ENCODE data around the gene PC. TPM values are rescaled to one million over a fixed set of nuclear protein-coding genes. Genes with fewer than 3 reads are reported as not detected.

PC gene
- total RNA-seq, 1 experiment from 2014 or later, result 22.5 TPM

- no peak for TF ChIP-seq CTCF (IDR thresholded peaks at IDR 0.05; ENCODE audit: insufficient read depth in 1 of 2, low read depth in 1 of 2, low read length in 1 of 2, severe bottlenecking in 1 of 2, unreplicated experiment in 1 of 2)
- intact Hi-C loops (cut with micrococcal nuclease; ENCODE audit: unreplicated experiment), result loop anchor here (1.0 to 5.0 kb wide), 3 partner anchors 110 to 283 kb away; partner anchors contain the start of gene RCE1
- H3K4me1 ChIP-seq, result 0 out of 2 replicates have a peak, but pooled peaks cover 3% of the 10 kb centered on the region
Observed at GRCh38 chr11:66976925-66977324, 18.7 kb upstream of the PC start.

GRCh38 chr11:66976028-66976467 is 17.9 kb upstream of the PC start:
- Histone ChIP-seq H3K9me3 (peaks cover 21% of the 10 kb centered on the region), H3K36me3 (ENCODE audit: control insufficient read depth, insufficient read depth, low read length) (no peaks in the 10 kb centered on the region), H3K27me3 (replicated peaks; ENCODE audit: control insufficient read depth, insufficient read depth, low read length) (no peaks in the 10 kb centered on the region), H3K4me3 (ENCODE audit: low read depth, low read length) (no peak overlapping the region), H3K4me1 (peaks cover 8% of the 10 kb centered on the region)
- Mint-ChIP-seq H3K27ac (ENCODE audit: unreplicated experiment) (no peak overlapping the region), H3K27me3 (ENCODE audit: insufficient read depth, unreplicated experiment) (no peaks in the 10 kb centered on the region), H3K36me3 (ENCODE audit: insufficient read depth, unreplicated experiment) (no peaks in the 10 kb centered on the region), H3K4me1 (ENCODE audit: low read depth, unreplicated experiment) (no peaks in the 10 kb centered on the region), H3K4me3 (ENCODE audit: unreplicated experiment) (no peak overlapping the region), H3K9me3 (ENCODE audit: unreplicated experiment) (peaks cover 10% of the 10 kb centered on the region)
- ChIA-PET POLR2A (interaction anchor here (1.1 kb wide), 1 partner anchor 17 kb away, joined by 3 read pairs; no protein-coding TSS in a partner anchor), CTCF (interaction anchor here (1.0 to 1.3 kb wide), 6 partner anchors 13 to 134 kb away, joined by 3 to 5 read pairs (median 4); no protein-coding TSS in a partner anchor)
- no TSS peak for BruUV-seq (replicated peaks)
- DNase-seq, result peak; percentile 70 to 84
- peak; percentile 93 to 95 for TF ChIP-seq CTCF (IDR thresholded peaks at IDR 0.05; ENCODE audit: insufficient read depth in 1 of 2, low read depth in 1 of 2, low read length in 1 of 2, severe bottlenecking in 1 of 2, unreplicated experiment in 1 of 2)
- intact Hi-C loops (cut with micrococcal nuclease; ENCODE audit: unreplicated experiment), result loop anchor here (1.0 to 5.0 kb wide), 3 partner anchors 109 to 282 kb away; partner anchors contain the start of gene RCE1

More at GRCh38 chr11:66976925-66977324, 18.7 kb upstream of the PC start:
- ChIA-PET CTCF (interaction anchor here (0.7 to 0.9 kb wide), 2 partner anchors 11 to 45 kb away, joined by 3 read pairs; no protein-coding TSS in a partner anchor), POLR2A (interaction anchor here (0.5 kb wide), 1 partner anchor 16 kb away, joined by 4 read pairs; no protein-coding TSS in a partner anchor)
- Mint-ChIP-seq H3K9me3 (ENCODE audit: unreplicated experiment) (peaks cover 10% of the 10 kb centered on the region), H3K4me1 (ENCODE audit: low read depth, unreplicated experiment) (no peaks in the 10 kb centered on the region), H3K36me3 (ENCODE audit: insufficient read depth, unreplicated experiment) (no peaks in the 10 kb centered on the region), H3K27ac (ENCODE audit: unreplicated experiment) (no peak overlapping the region), H3K27me3 (ENCODE audit: insufficient read depth, unreplicated experiment) (no peaks in the 10 kb centered on the region), H3K4me3 (ENCODE audit: unreplicated experiment) (no peak overlapping the region)
- Histone ChIP-seq H3K36me3 (ENCODE audit: control insufficient read depth, insufficient read depth, low read length) (no peaks in the 10 kb centered on the region), H3K9me3 (peaks cover 21% of the 10 kb centered on the region), H3K27me3 (replicated peaks; ENCODE audit: control insufficient read depth, insufficient read depth, low read length) (no peaks in the 10 kb centered on the region), H3K4me3 (ENCODE audit: low read depth, low read length) (no peak overlapping the region)
- BruUV-seq (replicated peaks), result no TSS peak
- DNase-seq, result no peak

GRCh38 chr11:66975405-66976027 is 17.3 kb upstream of the PC start:
- H3K9me3 Mint-ChIP-seq (ENCODE audit: unreplicated experiment), result peaks cover 10% of the 10 kb centered on the region
- H3K36me3 Mint-ChIP-seq (ENCODE audit: insufficient read depth, unreplicated experiment), result no peaks in the 10 kb centered on the region
- no peak overlapping the region for H3K4me3 Mint-ChIP-seq (ENCODE audit: unreplicated experiment)
- Histone ChIP-seq H3K4me1 (peaks cover 14% of the 10 kb centered on the region), H3K36me3 (ENCODE audit: control insufficient read depth, insufficient read depth, low read length) (no peaks in the 10 kb centered on the region), H3K9me3 (peaks cover 21% of the 10 kb centered on the region), H3K27me3 (replicated peaks; ENCODE audit: control insufficient read depth, insufficient read depth, low read length) (no peaks in the 10 kb centered on the region), H3K4me3 (ENCODE audit: low read depth, low read length) (no peak overlapping the region)
- intact Hi-C loops (cut with micrococcal nuclease; ENCODE audit: unreplicated experiment), result loop anchor here (1.0 to 5.0 kb wide), 3 partner anchors 108 to 281 kb away; partner anchors contain the start of gene RCE1
- DNase-seq, result no peak
- no peak overlapping the region for H3K27ac Mint-ChIP-seq (ENCODE audit: unreplicated experiment)
- ChIA-PET POLR2A (interaction anchor here (1.1 kb wide), 1 partner anchor 16 kb away, joined by 3 read pairs; no protein-coding TSS in a partner anchor), CTCF (interaction anchor here (0.6 to 1.3 kb wide), 7 partner anchors 13 to 133 kb away, joined by 3 to 5 read pairs (median 4); no protein-coding TSS in a partner anchor)
- H3K4me1 Mint-ChIP-seq (ENCODE audit: low read depth, unreplicated experiment), result no peaks in the 10 kb centered on the region
- no TSS peak for BruUV-seq (replicated peaks)
- no peak for TF ChIP-seq CTCF (IDR thresholded peaks at IDR 0.05; ENCODE audit: insufficient read depth in 1 of 2, low read depth in 1 of 2, low read length in 1 of 2, severe bottlenecking in 1 of 2, unreplicated experiment in 1 of 2)
- H3K27me3 Mint-ChIP-seq (ENCODE audit: insufficient read depth, unreplicated experiment), result no peaks in the 10 kb centered on the region

Data from Caco-2 (cell line).